ENCODE results near the gene CHRND.

The CHRND gene

DNA sequence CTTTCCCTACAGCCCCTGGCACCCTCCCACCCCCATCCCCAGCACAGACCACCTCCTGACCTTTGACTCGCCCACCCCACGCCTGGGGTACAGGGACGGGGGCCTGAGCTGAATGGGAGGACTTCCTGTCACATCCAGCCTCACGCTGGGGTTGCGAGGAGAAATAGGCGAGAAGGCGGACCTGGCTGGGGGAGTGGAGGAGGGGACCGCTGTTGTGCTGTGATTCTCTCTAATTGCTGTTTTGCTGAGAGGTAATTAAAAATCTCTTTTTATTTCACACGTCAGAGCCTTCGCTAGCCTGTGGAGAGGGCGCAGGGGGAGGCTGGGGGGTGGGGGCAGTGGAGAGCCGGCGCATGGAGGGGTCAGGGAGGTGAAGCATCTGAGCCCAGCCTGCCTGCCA lies 28.6 kb upstream of the CHRND start:
- no peak for TF ChIP-seq YY1 (IDR thresholded peaks at IDR 0.05; ENCODE audit: low read depth)
- TF ChIP-seq EGR1 (IDR thresholded peaks at IDR 0.05), result no peak
- TF ChIP-seq, protein P1, sequence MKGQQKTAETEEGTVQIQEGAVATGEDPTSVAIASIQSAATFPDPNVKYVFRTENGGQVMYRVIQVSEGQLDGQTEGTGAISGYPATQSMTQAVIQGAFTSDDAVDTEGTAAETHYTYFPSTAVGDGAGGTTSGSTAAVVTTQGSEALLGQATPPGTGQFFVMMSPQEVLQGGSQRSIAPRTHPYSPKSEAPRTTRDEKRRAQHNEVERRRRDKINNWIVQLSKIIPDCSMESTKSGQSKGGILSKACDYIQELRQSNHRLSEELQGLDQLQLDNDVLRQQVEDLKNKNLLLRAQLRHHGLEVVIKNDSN (IDR thresholded peaks at IDR 0.05), result no peak
- TF ChIP-seq TCF12 (IDR thresholded peaks at IDR 0.05; ENCODE audit: low read depth), result no peak
- no peak for TF ChIP-seq CREB1 (IDR thresholded peaks at IDR 0.05; ENCODE audit: low read depth)

DNA sequence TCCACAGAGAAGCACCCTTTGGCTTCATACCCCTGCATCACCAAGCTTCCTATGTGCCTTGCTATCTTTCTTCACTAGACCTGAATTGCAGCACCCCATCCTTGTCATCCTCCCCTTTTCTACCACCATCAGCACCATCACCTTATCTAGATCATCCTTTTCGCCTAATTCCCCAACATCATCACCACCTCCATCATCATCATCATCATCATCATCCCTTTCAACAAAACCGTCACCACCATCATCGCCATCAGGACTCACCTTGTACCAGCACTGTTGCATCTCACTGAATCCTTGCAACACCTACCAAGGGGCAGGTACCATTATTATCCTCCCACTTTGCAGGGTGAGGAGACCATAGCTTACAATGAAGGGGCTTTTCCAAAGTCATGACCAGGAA lies 27.5 kb upstream of the CHRND start:
- TF ChIP-seq TEAD4 (IDR thresholded peaks at IDR 0.05), result no peak
- TF ChIP-seq EP300 (IDR thresholded peaks at IDR 0.05; ENCODE audit: borderline replicate concordance), result no peak
- TF ChIP-seq, protein P2, sequence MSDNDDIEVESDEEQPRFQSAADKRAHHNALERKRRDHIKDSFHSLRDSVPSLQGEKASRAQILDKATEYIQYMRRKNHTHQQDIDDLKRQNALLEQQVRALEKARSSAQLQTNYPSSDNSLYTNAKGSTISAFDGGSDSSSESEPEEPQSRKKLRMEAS (IDR thresholded peaks at IDR 0.05), result no peak
- TF ChIP-seq CREB1 (IDR thresholded peaks at IDR 0.05; ENCODE audit: low read depth), result no peak

DNA sequence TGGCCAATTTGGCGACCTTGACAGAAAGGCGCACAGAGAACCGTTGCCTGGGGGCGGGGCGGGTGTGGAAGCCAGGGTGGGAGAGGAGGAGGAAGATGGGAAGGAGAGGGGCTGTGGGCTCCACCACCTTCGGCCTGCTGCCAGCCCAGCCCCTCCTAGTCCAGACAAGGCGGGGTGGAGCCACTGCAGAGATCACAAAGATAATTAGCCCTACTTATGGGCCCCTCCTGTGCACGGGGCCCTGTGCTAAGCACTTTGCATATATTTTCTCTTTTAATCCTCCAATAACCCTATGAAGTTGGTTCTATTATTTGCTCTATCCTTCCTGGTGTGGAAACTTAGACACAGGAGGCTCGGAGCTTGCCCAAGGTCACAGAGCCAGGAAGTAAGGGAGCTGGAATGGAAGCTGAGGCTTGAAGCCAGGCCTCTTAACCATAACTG lies 24.6 kb upstream of the CHRND start:
- TF ChIP-seq, protein P1 (IDR thresholded peaks at IDR 0.05), result no peak
- TF ChIP-seq RAD21 (IDR thresholded peaks at IDR 0.05; ENCODE audit: low read depth) (no peak), TAF1 (IDR thresholded peaks at IDR 0.05; ENCODE audit: low read depth) (no peak), NFIC (IDR thresholded peaks at IDR 0.05) (no peak), EP300 (IDR thresholded peaks at IDR 0.05; ENCODE audit: borderline replicate concordance) (no peak), ZBTB7A (IDR thresholded peaks at IDR 0.05; ENCODE audit: low read depth) (no peak), YY1 (IDR thresholded peaks at IDR 0.05; ENCODE audit: low read depth) (no peak), TEAD4 (IDR thresholded peaks at IDR 0.05) (no peak), FOXM1 (IDR thresholded peaks at IDR 0.05; ENCODE audit: borderline replicate concordance, low read depth) (no peak)

DNA sequence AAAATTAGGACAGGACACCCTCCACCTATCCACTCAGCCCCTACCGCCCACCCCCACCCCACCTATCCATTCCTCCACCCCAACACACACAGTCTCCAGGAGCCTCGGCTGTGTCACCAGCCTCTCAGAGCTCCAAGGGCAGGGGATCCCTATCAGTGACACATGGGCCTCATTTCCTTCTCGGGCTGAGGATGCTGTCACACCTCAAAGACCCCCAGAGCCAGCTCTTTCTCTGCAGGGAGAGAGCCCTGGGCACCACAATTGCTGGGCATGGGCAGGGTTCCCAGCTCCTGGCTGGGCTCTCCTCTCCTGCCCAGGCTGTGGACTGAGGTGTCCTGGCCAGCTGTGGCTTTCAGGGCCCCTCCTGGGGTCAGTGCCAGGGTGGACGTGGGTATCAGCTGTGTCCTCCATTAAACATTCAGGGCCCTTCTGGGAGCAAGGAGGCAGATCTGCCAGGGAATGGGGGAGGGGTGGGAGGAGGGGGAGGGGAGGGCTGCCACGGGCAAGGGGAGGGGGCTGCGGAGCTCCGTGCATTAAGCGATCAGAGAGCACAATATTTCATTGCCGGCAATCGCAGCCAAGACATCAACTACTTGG lies 24.1 kb upstream of the CHRND start:
- TF ChIP-seq CEBPB (IDR thresholded peaks at IDR 0.05) (no peak), NFIC (IDR thresholded peaks at IDR 0.05) (no peak), CREB1 (IDR thresholded peaks at IDR 0.05; ENCODE audit: low read depth) (no peak), ZBTB7A (IDR thresholded peaks at IDR 0.05; ENCODE audit: low read depth) (no peak), RAD21 (IDR thresholded peaks at IDR 0.05; ENCODE audit: low read depth) (no peak), EGR1 (IDR thresholded peaks at IDR 0.05) (no peak), EP300 (IDR thresholded peaks at IDR 0.05; ENCODE audit: borderline replicate concordance) (no peak), TEAD4 (IDR thresholded peaks at IDR 0.05) (no peak), FOXM1 (IDR thresholded peaks at IDR 0.05; ENCODE audit: borderline replicate concordance, low read depth) (no peak)
- TF ChIP-seq, protein P3, sequence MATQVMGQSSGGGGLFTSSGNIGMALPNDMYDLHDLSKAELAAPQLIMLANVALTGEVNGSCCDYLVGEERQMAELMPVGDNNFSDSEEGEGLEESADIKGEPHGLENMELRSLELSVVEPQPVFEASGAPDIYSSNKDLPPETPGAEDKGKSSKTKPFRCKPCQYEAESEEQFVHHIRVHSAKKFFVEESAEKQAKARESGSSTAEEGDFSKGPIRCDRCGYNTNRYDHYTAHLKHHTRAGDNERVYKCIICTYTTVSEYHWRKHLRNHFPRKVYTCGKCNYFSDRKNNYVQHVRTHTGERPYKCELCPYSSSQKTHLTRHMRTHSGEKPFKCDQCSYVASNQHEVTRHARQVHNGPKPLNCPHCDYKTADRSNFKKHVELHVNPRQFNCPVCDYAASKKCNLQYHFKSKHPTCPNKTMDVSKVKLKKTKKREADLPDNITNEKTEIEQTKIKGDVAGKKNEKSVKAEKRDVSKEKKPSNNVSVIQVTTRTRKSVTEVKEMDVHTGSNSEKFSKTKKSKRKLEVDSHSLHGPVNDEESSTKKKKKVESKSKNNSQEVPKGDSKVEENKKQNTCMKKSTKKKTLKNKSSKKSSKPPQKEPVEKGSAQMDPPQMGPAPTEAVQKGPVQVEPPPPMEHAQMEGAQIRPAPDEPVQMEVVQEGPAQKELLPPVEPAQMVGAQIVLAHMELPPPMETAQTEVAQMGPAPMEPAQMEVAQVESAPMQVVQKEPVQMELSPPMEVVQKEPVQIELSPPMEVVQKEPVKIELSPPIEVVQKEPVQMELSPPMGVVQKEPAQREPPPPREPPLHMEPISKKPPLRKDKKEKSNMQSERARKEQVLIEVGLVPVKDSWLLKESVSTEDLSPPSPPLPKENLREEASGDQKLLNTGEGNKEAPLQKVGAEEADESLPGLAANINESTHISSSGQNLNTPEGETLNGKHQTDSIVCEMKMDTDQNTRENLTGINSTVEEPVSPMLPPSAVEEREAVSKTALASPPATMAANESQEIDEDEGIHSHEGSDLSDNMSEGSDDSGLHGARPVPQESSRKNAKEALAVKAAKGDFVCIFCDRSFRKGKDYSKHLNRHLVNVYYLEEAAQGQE (IDR thresholded peaks at IDR 0.05; ENCODE audit: low read depth), result no peak

DNA sequence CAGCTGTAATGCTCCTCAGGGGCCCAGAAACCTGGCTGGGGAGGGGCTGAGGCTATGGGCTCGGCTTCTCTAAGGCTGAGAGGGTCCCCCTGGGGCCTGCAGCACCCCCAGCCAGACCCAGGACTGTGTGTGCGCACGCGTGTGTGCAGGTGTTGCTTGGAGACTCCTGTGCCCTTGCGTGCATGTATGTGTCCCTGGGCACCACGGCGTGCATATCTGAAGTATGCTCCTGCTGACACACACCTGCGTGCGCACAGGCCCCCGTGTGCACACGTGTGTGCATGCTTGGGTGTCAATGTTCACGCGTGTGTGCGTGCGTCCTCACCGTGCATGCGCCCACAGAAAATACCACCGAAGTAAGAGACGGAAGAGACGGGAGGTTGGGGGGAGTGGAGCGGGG lies 23.4 kb upstream of the CHRND start:
- TF ChIP-seq TAF1 (IDR thresholded peaks at IDR 0.05; ENCODE audit: low read depth) (no peak), TCF12 (IDR thresholded peaks at IDR 0.05; ENCODE audit: low read depth) (no peak), TEAD4 (IDR thresholded peaks at IDR 0.05) (no peak), ZBTB7A (IDR thresholded peaks at IDR 0.05; ENCODE audit: low read depth) (no peak), NFIC (IDR thresholded peaks at IDR 0.05) (no peak), EGR1 (IDR thresholded peaks at IDR 0.05) (no peak), FOXM1 (IDR thresholded peaks at IDR 0.05; ENCODE audit: borderline replicate concordance, low read depth) (no peak)
- TF ChIP-seq, protein P3 (IDR thresholded peaks at IDR 0.05; ENCODE audit: low read depth), result no peak
- TF ChIP-seq, protein P1 (IDR thresholded peaks at IDR 0.05), result no peak
- TF ChIP-seq, protein P2 (IDR thresholded peaks at IDR 0.05), result no peak
